BE2C (cell line): ENCODE data around the gene PCBP1.
"Not testable (repeated sequence)": the region's sequence is repeated elsewhere in the genome, so short reads cannot be mapped to it uniquely, and the experiment has no call there.

Experiments
- DNase-seq: peaks from one replicate; pipeline ENCODE4 v3.0.0-alpha.2; 2020
- H3K27me3 ChIP-seq: fragments of 250-450 bp; sonication (Bioruptor Pico); 2 replicates; pipeline ENCODE4 v1.5.1; 2020; ENCODE audit warnings: mild to moderate bottlenecking
- H3K36me3 ChIP-seq: fragments of 250-450 bp; sonication (Bioruptor Pico); 2 replicates; pipeline ENCODE4 v1.5.1; 2020; ENCODE audit warnings: mild to moderate bottlenecking
- H3K4me1 ChIP-seq: fragments of 250-450 bp; sonication (Bioruptor Pico); 2 replicates; pipeline ENCODE4 v1.5.1; 2020
- H3K4me3 ChIP-seq: 2 replicates; pipeline ENCODE4 v1.5.1; 2011; ENCODE audit warnings: low read depth, low read length
- H3K9me3 ChIP-seq: fragments of 250-450 bp; sonication (Bioruptor Pico); 2 replicates; pipeline ENCODE4 v1.5.1; 2020
- CTCF ChIP-seq: IDR thresholded peaks from 2 replicates; pipeline ENCODE4 v1.5.1; 2012; ENCODE audit warnings: mild to moderate bottlenecking, low read depth, low read length

PCBP1 gene

GRCh38 chr2:70091816-70092215 is 4.5 kb downstream of the PCBP1 start:
- no peak for TF ChIP-seq CTCF
- no peaks in the 10 kb centered on the region for H3K4me1 ChIP-seq

GRCh38 chr2:70092576-70093243 is 5.4 kb downstream of the PCBP1 start:
- not testable (repeated sequence) for DNase-seq, H3K4me1 ChIP-seq, H3K9me3 ChIP-seq, H3K27me3 ChIP-seq, H3K4me3 ChIP-seq
- peaks cover 11% of the 10 kb centered on the region for H3K36me3 ChIP-seq

More at GRCh38 chr2:70091816-70092215, 4.5 kb downstream of the PCBP1 start:
- Histone ChIP-seq H3K4me3 (no peak overlapping the region), H3K27me3 (no peaks in the 10 kb centered on the region), H3K36me3 (peaks cover 13% of the 10 kb centered on the region), H3K9me3 (no peaks in the 10 kb centered on the region)
- no peak for DNase-seq

GRCh38 chr2:70094171-70094977 is 7.1 kb downstream of the PCBP1 start:
- no peak for DNase-seq
- no peak for TF ChIP-seq CTCF
- Histone ChIP-seq H3K4me1 (no peaks in the 10 kb centered on the region), H3K9me3 (no peaks in the 10 kb centered on the region), H3K4me3 (no peak overlapping the region), H3K27me3 (no peaks in the 10 kb centered on the region), H3K36me3 (no peaks in the 10 kb centered on the region)

GRCh38 chr2:70094978-70095719 is 7.9 kb downstream of the PCBP1 start:
- H3K36me3 ChIP-seq: no peaks in the 10 kb centered on the region
- no peak for TF ChIP-seq CTCF
- H3K9me3 ChIP-seq: no peaks in the 10 kb centered on the region
- no peak for DNase-seq
- H3K4me1 ChIP-seq: no peaks in the 10 kb centered on the region
- H3K4me3 ChIP-seq: no peak overlapping the region
- no peaks in the 10 kb centered on the region for H3K27me3 ChIP-seq

- Histone ChIP-seq H3K36me3 (no peaks in the 10 kb centered on the region), H3K9me3 (no peaks in the 10 kb centered on the region), H3K4me3 (no peak overlapping the region), H3K4me1 (no peaks in the 10 kb centered on the region), H3K27me3 (no peaks in the 10 kb centered on the region)
- no peak for DNase-seq
- no peak for TF ChIP-seq CTCF
These were observed 8.7 kb downstream of the PCBP1 start for GRCh38 chr2:70095720-70096670.

- H3K4me3 ChIP-seq: no peak overlapping the region
- no peaks in the 10 kb centered on the region for H3K36me3 ChIP-seq
- no peaks in the 10 kb centered on the region for H3K27me3 ChIP-seq
- TF ChIP-seq CTCF: no peak
- no peaks in the 10 kb centered on the region for H3K4me1 ChIP-seq
- DNase-seq: no peak
- H3K9me3 ChIP-seq: no peaks in the 10 kb centered on the region
These were observed 10.8 kb downstream of the PCBP1 start for GRCh38 chr2:70098032-70098431.
